Stimulated activated CD4-positive, alpha-beta T cell treated with anti-CD3 and anti-CD28 coated beads, Interleukin-12 subunit alpha, Interleukin-12 subunit beta, amount 100 ng/mL, for 24 hours (primary cell): ENCODE results near the gene ABCC9.
"Not testable (repeated sequence)": the region's sequence is repeated elsewhere in the genome, so short reads cannot be mapped to it uniquely, and the experiment has no call there.

Experiments
- DNase-seq, 2 experiments: peaks; one replicate each; pipeline ENCODE4 v3.0.0-alpha.2; 2020; ENCODE audit warnings: low read depth in 2 of 2

Gene ABCC9

GRCh38 chr12:21933656-21934055, 7.6 kb downstream of the ABCC9 start:
- DNase-seq: no peak

GRCh38 chr12:21929972-21930371, 11.3 kb downstream of the ABCC9 start:
- not testable (repeated sequence) for DNase-seq

GRCh38 chr12:21925296-21925913, 15.8 kb downstream of the ABCC9 start:
- DNase-seq: no peak

DNA sequence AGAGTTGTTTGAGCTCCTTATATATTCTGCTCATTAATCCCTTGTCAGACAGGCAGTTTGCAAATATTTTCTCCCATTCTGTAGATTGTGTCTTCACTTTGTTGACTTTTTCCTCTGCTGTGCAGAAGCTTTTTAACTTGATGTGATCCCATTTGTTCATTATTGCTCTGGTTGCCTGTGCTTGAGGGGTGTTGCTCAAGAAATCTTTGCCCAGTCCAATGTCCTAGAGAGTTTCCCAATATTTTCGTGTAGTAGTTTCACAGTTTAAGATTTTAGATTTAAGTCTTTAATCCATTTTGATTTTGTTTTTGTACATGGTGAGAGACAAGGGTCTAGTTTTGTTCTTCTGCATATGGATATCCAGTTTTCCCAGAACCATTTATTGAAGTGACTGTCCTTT, 19.8 kb downstream of the ABCC9 start:
- no peak for DNase-seq

GRCh38 chr12:21918456-21918855, 22.8 kb downstream of the ABCC9 start:
- no peak for DNase-seq

- DNase-seq: no peak
These were observed 27.4 kb downstream of the ABCC9 start for GRCh38 chr12:21913823-21914222.

DNA sequence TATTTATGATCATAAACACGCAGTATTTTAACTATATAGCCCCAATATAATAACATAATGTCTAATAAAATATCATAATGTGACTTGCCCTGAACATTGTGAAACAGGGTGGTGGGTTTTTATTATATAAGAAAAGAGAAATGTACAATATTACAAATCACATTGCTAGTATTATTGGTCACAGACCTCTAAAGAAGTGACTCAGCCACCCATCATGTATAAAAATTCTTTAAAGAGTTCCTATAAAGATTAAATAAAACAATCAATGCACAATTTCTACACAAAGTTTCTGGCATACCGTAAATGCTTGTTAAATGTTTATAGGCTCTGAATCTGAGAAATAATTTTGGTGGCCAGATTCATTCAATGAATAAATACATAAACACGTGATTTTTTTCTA, 28.9 kb downstream of the ABCC9 start:
- DNase-seq: no peak

- DNase-seq: no peak
These were observed 29.4 kb downstream of the ABCC9 start for GRCh38 chr12:21911832-21912231.

DNA sequence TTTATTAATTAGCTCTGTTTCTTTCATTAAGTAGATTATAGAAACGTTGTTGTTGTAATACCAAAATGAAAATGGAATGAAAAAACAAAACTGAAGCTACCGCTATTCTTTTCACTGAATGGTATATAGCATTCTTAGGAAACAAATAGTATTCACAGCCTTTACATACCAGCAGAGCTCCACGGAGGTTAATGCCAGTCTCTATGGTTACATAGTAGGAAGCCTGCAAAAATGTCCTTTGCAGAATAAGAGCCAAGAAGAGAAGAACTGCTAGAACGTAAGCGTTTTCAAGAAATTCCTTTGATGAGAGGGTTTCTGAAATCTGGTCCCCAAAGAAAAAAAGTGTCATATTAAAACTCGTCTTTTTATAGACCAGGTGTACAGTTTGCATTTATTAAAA, 30.6 kb downstream of the ABCC9 start:
- no peak for DNase-seq

DNA sequence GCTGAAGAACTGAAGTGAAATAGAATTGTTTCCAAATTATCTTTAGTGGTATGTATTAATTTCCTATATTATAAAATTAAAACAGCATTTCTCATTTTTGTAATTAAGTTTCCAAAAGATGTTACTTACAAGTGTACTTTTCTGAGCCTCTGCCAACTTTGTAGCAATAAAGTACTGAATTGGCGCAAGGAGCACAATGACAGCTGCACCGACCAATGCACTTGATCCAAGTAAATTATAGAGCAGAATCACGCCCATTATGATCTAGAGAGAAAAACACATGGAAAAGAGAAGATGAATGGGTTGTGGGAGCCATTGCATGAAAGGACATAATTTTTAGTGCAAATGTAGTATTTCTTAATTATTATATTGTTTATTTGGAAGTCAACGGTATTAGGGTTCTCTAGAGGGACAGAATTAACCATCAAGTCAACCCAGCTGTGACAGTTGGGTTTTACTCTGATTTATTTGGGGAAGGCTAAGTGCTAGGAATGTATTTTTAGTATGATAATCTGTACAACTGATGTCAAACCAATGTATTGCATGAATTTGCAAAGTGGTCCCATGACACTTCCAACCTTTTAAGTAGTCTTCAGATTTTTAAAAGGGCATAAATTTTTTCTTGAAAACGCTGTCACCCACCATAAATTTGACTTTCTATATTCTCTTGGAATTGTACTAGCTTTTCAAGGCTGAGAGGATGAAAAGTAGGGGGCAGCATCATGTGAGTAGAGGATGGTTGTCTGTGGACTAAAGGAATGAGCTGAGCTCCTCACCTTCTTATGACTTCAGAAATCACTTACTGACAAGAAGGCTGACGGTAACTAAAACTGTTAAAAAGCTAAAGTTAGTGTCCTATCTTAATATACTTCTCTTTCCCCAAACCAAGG, 33.0 kb downstream of the ABCC9 start:
- no peak for DNase-seq

GRCh38 chr12:21906919-21907493, 34.2 kb downstream of the ABCC9 start:
- DNase-seq: no peak

DNA sequence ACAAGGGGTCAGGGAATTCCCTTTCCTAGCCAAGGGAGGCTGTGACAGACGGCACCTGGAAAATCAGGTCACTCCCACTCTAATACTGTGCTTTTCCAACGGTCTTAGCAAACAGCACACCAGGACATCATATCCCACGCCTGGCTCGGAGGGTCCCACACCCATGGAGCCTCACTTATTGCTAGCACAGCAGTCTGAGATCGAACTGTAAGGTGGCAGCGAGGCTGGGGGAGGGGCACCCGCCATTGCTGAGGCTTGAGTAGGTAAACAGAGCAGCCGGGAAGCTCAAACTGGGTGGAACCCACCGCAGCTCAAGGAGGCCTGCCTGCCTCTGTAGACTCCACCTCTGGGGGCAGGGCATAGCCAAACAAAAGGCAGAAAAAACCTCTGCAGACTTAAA, 41.7 kb downstream of the ABCC9 start:
- DNase-seq: not testable (repeated sequence)

DNA sequence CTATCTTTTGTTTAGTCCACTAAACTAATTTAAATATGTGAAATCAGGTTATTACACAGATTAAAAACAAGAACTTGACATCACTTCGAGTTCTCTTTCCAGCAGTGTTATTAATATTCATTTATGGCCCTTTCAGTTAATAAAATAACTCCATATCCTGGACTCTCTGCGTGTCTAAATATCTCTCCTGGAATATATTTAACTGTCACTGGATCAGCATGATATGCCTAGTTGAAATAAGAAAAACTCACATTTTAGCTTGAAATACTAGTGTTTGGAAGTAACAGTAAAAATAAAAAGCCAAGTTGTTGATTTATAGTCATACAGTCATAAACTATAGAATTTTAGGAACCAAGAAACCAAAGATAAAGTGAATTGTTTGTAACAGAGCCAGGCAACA, 45.6 kb downstream of the ABCC9 start:
- DNase-seq: no peak

- no peak for DNase-seq
These were observed 46.2 kb downstream of the ABCC9 start for GRCh38 chr12:21894792-21895595.

GRCh38 chr12:21893924-21894323, 47.3 kb downstream of the ABCC9 start:
- DNase-seq: no peak

- no peak for DNase-seq
These were observed 48.9 kb downstream of the ABCC9 start for GRCh38 chr12:21892341-21892740.

DNA sequence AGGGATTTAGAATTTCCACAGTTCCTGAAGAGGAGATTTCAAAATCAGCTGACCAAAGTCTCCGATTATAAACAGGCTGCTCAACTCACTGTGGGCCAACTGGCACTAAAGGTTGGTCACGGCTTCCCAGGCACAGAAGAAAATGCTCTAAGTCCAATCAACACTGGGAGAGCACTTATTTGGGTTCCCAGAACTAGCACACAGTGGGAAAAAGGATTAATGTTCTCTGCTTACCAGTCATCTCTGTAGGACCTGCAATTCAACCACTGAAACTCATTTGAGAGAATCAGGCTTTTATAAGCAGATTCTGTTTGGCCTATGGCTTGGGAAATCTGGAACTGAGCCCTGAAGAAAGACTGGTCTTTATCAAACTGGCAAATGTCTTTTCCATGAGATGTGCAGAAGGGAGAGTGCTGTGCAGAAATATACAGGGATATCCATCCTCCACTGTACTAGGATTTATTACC, 49.4 kb downstream of the ABCC9 start:
- no peak for DNase-seq

- DNase-seq: no peak
These were observed 52.9 kb downstream of the ABCC9 start for GRCh38 chr12:21888276-21888863.

- DNase-seq: no peak
These were observed 56.3 kb downstream of the ABCC9 start for GRCh38 chr12:21884936-21885335.

DNA sequence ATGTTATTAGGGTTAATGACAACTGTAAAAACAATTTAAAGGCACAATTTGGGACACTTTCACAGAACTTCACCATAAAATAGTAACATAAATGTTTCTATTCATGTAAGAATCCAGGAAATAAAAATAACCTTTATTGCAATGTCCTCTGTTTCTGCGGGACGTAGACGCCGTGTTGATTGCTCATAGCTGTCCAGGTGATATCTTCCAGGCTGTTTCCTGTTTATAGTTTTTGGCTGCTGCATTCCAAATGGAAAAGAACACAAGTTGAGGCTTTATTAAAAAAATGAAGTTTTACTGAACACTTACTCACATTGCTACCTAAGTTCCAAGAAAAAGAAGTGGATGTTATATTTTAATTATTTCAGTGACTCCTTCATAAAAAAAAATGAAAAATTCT, 58.6 kb downstream of the ABCC9 start:
- no peak for DNase-seq

DNA sequence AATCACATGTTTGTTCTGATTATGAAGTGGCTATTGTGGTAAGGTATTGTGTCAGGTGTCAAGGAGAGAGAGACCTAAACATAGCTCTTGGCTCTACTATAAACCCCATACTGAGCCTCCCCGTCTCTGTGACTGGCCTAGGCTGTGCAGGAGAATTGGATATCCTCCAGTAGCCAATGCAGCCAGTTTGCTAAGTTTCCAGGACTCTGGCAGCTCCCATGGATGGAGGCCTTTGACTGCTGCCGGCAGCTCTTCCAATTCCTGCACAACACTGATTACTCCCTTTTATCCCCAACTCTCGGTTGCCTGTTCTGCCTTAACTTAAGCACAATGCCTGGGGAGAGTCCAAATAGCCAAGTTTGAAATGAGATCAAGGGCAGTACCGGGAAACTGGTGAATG, 59.3 kb downstream of the ABCC9 start:
- DNase-seq: no peak

GRCh38 chr12:21879312-21879711, 61.9 kb downstream of the ABCC9 start:
- no peak for DNase-seq
